ENCODE data around the gene WEE1. TPM values are rescaled to one million over a fixed set of nuclear protein-coding genes. Genes with fewer than 3 reads are reported as not detected.

The WEE1 gene
- total RNA-seq, 4 donors from 2014 or later = 14.4 to 40.4 (median 26.2) TPM

- no peak for DNase-seq
- TF ChIP-seq CTCF (IDR thresholded peaks at IDR 0.05) (no peak), POLR2A (IDR thresholded peaks at IDR 0.05) (no peak)
- Histone ChIP-seq H3K36me3 (peaks cover 0 to 14% (median 0%) of the 10 kb centered on the region in 3 donors), H3K4me3 (peak overlapping the region in 2 of 4 donors; percentile 71 to 82), H3K27ac (peak overlapping the region; percentile 32 to 95 (median 49)), H3K27me3 (no peaks in the 10 kb centered on the region), H3K9me3 (no peaks in the 10 kb centered on the region), H3K4me1 (peaks cover 0 to 10% (median 0%) of the 10 kb centered on the region in 4 donors)
These were observed 3.4 kb downstream of the WEE1 start for GRCh38 chr11:9576701-9577381.

GRCh38 chr11:9577556-9577955, 4.1 kb downstream of the WEE1 start:
- Histone ChIP-seq H3K27ac (peak overlapping the region; percentile 32 to 95 (median 49)), H3K27me3 (no peaks in the 10 kb centered on the region), H3K4me1 (peaks cover 0 to 5% (median 0%) of the 10 kb centered on the region in 4 donors), H3K4me3 (peak overlapping the region in 3 of 4 donors; percentile 9 to 82 (median 31)), H3K9me3 (no peaks in the 10 kb centered on the region), H3K36me3 (peaks cover 0 to 21% (median 0%) of the 10 kb centered on the region in 3 donors)
- no peak for DNase-seq
- TF ChIP-seq POLR2A (IDR thresholded peaks at IDR 0.05) = no peak
- no peak for TF ChIP-seq CTCF (IDR thresholded peaks at IDR 0.05)

GRCh38 chr11:9580894-9581293, 7.4 kb downstream of the WEE1 start:
- Histone ChIP-seq H3K4me1 (peaks cover 0 to 5% (median 0%) of the 10 kb centered on the region in 4 donors), H3K27ac (no peak overlapping the region), H3K27me3 (no peaks in the 10 kb centered on the region), H3K4me3 (no peak overlapping the region), H3K36me3 (peaks cover 0 to 55% (median 0%) of the 10 kb centered on the region in 3 donors), H3K9me3 (no peaks in the 10 kb centered on the region)
- DNase-seq = no peak
- TF ChIP-seq CTCF (IDR thresholded peaks at IDR 0.05) (no peak), POLR2A (IDR thresholded peaks at IDR 0.05) (no peak)

GRCh38 chr11:9581556-9582161, 8.2 kb downstream of the WEE1 start:
- Histone ChIP-seq H3K27ac (no peak overlapping the region), H3K9me3 (no peaks in the 10 kb centered on the region), H3K27me3 (no peaks in the 10 kb centered on the region), H3K4me3 (no peak overlapping the region), H3K4me1 (peaks cover 0 to 5% (median 0%) of the 10 kb centered on the region in 4 donors), H3K36me3 (peaks cover 0 to 62% (median 0%) of the 10 kb centered on the region in 3 donors)
- DNase-seq = no peak
- no peak for TF ChIP-seq CTCF (IDR thresholded peaks at IDR 0.05)
- TF ChIP-seq POLR2A (IDR thresholded peaks at IDR 0.05) = no peak

GRCh38 chr11:9590717-9591116, 17.2 kb downstream of the WEE1 start:
- Histone ChIP-seq H3K27me3 (no peaks in the 10 kb centered on the region), H3K9me3 (no peaks in the 10 kb centered on the region), H3K4me1 (no peaks in the 10 kb centered on the region), H3K4me3 (no peak overlapping the region), H3K36me3 (peaks cover 0 to 46% (median 0%) of the 10 kb centered on the region in 3 donors), H3K27ac (no peak overlapping the region)
- DNase-seq = no peak
- no peak for TF ChIP-seq CTCF (IDR thresholded peaks at IDR 0.05)
- TF ChIP-seq POLR2A (IDR thresholded peaks at IDR 0.05) = no peak

Data from Peyer's patch (tissue), 4 donors.